Neural progenitor cell (in vitro differentiated cells): ENCODE measurements around the gene ATXN1.

Source experiments
- EZH2 ChIP-seq: fragments of 200-600 bp; sonication (generic); IDR thresholded peaks from 2 replicates; pipeline ENCODE4 v1.6.1; 2017; ENCODE audit warnings: antibody characterized with exemption, mild to moderate bottlenecking, moderate library complexity
- EZH2phosphoT487 ChIP-seq: fragments of 200-600 bp; sonication (generic); IDR thresholded peaks from 2 replicates; pipeline ENCODE4 v1.6.1; 2017; ENCODE audit warnings: antibody characterized with exemption
- TF ChIP-seq, protein P1 (sequence below): fragments of 200-600 bp; sonication (generic); IDR thresholded peaks from 2 replicates; pipeline ENCODE4 v1.5.1; 2017; ENCODE audit warnings: antibody characterized with exemption, mild to moderate bottlenecking

- TF ChIP-seq, protein P1, sequence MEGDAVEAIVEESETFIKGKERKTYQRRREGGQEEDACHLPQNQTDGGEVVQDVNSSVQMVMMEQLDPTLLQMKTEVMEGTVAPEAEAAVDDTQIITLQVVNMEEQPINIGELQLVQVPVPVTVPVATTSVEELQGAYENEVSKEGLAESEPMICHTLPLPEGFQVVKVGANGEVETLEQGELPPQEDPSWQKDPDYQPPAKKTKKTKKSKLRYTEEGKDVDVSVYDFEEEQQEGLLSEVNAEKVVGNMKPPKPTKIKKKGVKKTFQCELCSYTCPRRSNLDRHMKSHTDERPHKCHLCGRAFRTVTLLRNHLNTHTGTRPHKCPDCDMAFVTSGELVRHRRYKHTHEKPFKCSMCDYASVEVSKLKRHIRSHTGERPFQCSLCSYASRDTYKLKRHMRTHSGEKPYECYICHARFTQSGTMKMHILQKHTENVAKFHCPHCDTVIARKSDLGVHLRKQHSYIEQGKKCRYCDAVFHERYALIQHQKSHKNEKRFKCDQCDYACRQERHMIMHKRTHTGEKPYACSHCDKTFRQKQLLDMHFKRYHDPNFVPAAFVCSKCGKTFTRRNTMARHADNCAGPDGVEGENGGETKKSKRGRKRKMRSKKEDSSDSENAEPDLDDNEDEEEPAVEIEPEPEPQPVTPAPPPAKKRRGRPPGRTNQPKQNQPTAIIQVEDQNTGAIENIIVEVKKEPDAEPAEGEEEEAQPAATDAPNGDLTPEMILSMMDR = no peak
- TF ChIP-seq EZH2phosphoT487 (no peak), EZH2 (no peak)
These were observed 7.0 kb downstream of the ATXN1 start for GRCh38 chr6:16754274-16754673.
